Gastrocnemius medialis (tissue), 4 donors: ENCODE measurements around the gene S100A10.

Experiments used
- POLR2A ChIP-seq, 2 donors: fragments of 450-650 bp; IDR thresholded peaks; one replicate each; pipeline ENCODE4 v1.6.1; 2017; ENCODE audit warnings: antibody characterized with exemption in 2 of 2, mild to moderate bottlenecking in 2 of 2, moderate library complexity in 2 of 2
- TF ChIP-seq, protein P1 (sequence below), 5 experiments: fragments of 450-650 bp in 3 of 5; fragments of 200-600 bp in 2 of 5; sonication (generic) in 2 of 5; IDR thresholded peaks in 4 of 5; conservative IDR thresholded peaks in 1 of 5; 1 replicate in 4 of 5; 2 replicates in 1 of 5; pipeline ENCODE4 v1.5.1; 2016 to 2019; ENCODE audit warnings: antibody characterized with exemption in 5 of 5, mild to moderate bottlenecking in 3 of 5, moderate library complexity in 3 of 5

DNA sequence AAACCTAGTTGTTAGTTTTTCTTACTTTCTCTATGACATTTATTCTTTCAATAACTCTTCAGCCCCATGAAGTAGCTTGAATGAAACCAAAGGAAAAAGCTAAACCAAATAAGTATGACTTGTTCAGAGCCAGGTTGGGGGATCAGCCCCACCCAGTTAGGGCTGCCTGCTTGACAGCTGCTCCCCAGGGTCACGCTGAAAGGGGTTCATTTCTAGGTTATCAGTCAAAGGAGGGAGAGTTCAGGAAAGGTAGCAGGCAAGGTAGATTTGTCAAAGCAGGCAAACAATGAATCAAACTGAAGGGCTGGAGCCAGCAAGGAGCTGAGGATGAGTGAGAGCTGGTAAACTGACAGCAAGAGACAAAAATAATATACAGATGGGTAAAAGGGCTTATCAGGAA is 46.2 kb upstream of the S100A10 start:
- TF ChIP-seq, protein P1, sequence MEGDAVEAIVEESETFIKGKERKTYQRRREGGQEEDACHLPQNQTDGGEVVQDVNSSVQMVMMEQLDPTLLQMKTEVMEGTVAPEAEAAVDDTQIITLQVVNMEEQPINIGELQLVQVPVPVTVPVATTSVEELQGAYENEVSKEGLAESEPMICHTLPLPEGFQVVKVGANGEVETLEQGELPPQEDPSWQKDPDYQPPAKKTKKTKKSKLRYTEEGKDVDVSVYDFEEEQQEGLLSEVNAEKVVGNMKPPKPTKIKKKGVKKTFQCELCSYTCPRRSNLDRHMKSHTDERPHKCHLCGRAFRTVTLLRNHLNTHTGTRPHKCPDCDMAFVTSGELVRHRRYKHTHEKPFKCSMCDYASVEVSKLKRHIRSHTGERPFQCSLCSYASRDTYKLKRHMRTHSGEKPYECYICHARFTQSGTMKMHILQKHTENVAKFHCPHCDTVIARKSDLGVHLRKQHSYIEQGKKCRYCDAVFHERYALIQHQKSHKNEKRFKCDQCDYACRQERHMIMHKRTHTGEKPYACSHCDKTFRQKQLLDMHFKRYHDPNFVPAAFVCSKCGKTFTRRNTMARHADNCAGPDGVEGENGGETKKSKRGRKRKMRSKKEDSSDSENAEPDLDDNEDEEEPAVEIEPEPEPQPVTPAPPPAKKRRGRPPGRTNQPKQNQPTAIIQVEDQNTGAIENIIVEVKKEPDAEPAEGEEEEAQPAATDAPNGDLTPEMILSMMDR (IDR thresholded peaks at IDR 0.05 in 4 of 5, conservative IDR thresholded peaks at IDR 0.05 in 1 of 5) = no peak
- no peak for TF ChIP-seq POLR2A (IDR thresholded peaks at IDR 0.05)
